HG03097 (cell line): ENCODE data around the gene ZSWIM1.
"Not testable (repeated sequence)": the region's sequence is repeated elsewhere in the genome, so short reads cannot be mapped to it uniquely, and the experiment has no call there.

Experiments used
- ATAC-seq: cut with Tn5 transposase; IDR thresholded peaks from one replicate; pipeline ENCODE4 v1.9.1; 2021; ENCODE audit not compliant: unreplicated experiment, low FRiP score

The ZSWIM1 gene

GRCh38 chr20:45886590-45887345 lies 5.7 kb downstream of the ZSWIM1 start:
- no peak for ATAC-seq

GRCh38 chr20:45887346-45887715 lies 6.3 kb downstream of the ZSWIM1 start, which contains the start of gene SPATA25:
TSS of gene SPATA25 (minus strand) at chr20:45887622. CDS start at chr20:45887590, 32 bp downstream.
- no peak for ATAC-seq

- no peak for ATAC-seq
Observed at GRCh38 chr20:45888681-45889080, 7.7 kb downstream of the ZSWIM1 start.

- peak; percentile 13 for ATAC-seq
Observed at GRCh38 chr20:45890077-45890984, 9.3 kb downstream of the ZSWIM1 start.

GRCh38 chr20:45890985-45891983 lies 10.3 kb downstream of the ZSWIM1 start, which contains the start of the genes CTSA and NEURL2:
TSS of gene CTSA (plus strand) at chr20:45891335. CDS start at chr20:45891569, 234 bp downstream.
TSS of gene NEURL2 (minus strand) at chr20:45891208. CDS start at chr20:45890991, 217 bp downstream.
- ATAC-seq, result peak; percentile 79

- ATAC-seq, result no peak
Observed at GRCh38 chr20:45892049-45892825, 11.2 kb downstream of the ZSWIM1 start.

GRCh38 chr20:45892828-45893500 lies 11.9 kb downstream of the ZSWIM1 start:
- ATAC-seq, result no peak

- no peak for ATAC-seq
Observed at GRCh38 chr20:45893831-45894230, 12.8 kb downstream of the ZSWIM1 start.

GRCh38 chr20:45894797-45895196 lies 13.8 kb downstream of the ZSWIM1 start:
- no peak for ATAC-seq

GRCh38 chr20:45896641-45897161 lies 15.7 kb downstream of the ZSWIM1 start:
- ATAC-seq, result no peak

- no peak for ATAC-seq
Observed at GRCh38 chr20:45897289-45897688, 16.3 kb downstream of the ZSWIM1 start.

GRCh38 chr20:45897692-45898091 lies 16.7 kb downstream of the ZSWIM1 start:
- no peak for ATAC-seq

- no peak for ATAC-seq
Observed at GRCh38 chr20:45898285-45898684, 17.3 kb downstream of the ZSWIM1 start.

- no peak for ATAC-seq
Observed at GRCh38 chr20:45899046-45899835, 18.2 kb downstream of the ZSWIM1 start.

GRCh38 chr20:45901332-45901731 lies 20.3 kb downstream of the ZSWIM1 start:
- not testable (repeated sequence) for ATAC-seq

- no peak for ATAC-seq
Observed at GRCh38 chr20:45902199-45902701, 21.2 kb downstream of the ZSWIM1 start.
